ENCODE data around the gene SUMO4. TPM values are rescaled to one million over a fixed set of nuclear protein-coding genes. Genes with fewer than 3 reads are reported as not detected.

SUMO4 gene
- total and polyA plus RNA-seq, 8 donors, result 1.2 to 7.7 (median 4.0) TPM; not detected in 4

DNA sequence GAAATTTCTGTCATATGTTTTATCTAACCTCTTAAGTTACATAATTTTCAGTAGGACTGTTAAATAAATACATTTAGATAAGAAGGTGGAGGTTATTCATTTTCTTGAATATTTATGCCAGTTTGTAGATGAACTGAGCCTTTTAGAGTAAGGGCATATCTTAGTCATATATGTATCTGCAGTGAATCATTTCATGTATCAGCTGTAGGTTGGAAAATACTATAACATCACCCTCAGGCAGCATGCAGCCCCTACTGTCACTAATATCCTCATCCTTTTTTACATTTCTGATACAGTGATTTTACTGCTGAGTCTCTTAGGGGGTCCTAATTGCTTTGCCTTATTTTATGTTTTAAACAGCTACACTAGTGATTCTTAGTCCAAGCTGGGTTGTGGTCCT, 19.5 kb upstream of the SUMO4 start:
- H3K4me1 ChIP-seq, result peaks cover 0 to 11% (median 1%) of the 10 kb centered on the region in 4 donors
- no peak overlapping the region for H3K4me3 ChIP-seq
- no peaks in the 10 kb centered on the region for H3K9me3 ChIP-seq
- TF ChIP-seq EP300 (IDR thresholded peaks at IDR 0.05) (no peak), POLR2AphosphoS5 (IDR thresholded peaks at IDR 0.05) (no peak), POLR2A (IDR thresholded peaks at IDR 0.05) (no peak)
- TF ChIP-seq, protein P1, sequence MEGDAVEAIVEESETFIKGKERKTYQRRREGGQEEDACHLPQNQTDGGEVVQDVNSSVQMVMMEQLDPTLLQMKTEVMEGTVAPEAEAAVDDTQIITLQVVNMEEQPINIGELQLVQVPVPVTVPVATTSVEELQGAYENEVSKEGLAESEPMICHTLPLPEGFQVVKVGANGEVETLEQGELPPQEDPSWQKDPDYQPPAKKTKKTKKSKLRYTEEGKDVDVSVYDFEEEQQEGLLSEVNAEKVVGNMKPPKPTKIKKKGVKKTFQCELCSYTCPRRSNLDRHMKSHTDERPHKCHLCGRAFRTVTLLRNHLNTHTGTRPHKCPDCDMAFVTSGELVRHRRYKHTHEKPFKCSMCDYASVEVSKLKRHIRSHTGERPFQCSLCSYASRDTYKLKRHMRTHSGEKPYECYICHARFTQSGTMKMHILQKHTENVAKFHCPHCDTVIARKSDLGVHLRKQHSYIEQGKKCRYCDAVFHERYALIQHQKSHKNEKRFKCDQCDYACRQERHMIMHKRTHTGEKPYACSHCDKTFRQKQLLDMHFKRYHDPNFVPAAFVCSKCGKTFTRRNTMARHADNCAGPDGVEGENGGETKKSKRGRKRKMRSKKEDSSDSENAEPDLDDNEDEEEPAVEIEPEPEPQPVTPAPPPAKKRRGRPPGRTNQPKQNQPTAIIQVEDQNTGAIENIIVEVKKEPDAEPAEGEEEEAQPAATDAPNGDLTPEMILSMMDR (IDR thresholded peaks at IDR 0.05), result no peak
- no peak overlapping the region for H3K27ac ChIP-seq
- H3K27me3 ChIP-seq, result no peaks in the 10 kb centered on the region
- no peak for DNase-seq
- peaks cover 23 to 59% (median 48%) of the 10 kb centered on the region in 4 donors for H3K36me3 ChIP-seq
- intact Hi-C loops (cut with DNase I; ENCODE audit: low total_unique reads), result no loop called here

DNA sequence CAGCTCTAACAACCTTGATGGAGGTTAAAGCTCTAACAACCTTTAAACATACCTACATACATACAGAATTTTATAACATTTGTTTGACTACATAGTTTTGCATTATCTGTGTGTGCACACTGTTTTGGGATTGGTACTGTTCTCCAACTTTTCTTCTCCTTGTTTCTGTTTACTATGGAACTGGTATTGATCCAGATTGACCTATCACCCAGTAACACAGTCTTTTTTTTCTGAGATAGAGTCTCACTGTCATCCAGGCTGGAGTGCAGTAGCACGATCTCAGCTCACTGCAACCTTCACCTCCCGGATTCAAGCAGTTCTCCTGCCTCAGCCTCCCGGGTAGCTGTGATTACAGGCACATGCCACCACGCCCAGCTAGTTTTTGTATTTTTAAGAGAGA, 16.7 kb upstream of the SUMO4 start:
- Histone ChIP-seq H3K9me3 (no peaks in the 10 kb centered on the region), H3K27ac (no peak overlapping the region), H3K36me3 (peaks cover 18 to 52% (median 40%) of the 10 kb centered on the region in 4 donors), H3K4me1 (peaks cover 0 to 13% (median 3%) of the 10 kb centered on the region in 4 donors), H3K4me3 (no peak overlapping the region), H3K27me3 (no peaks in the 10 kb centered on the region)
- peak in 1 of 2 donors; percentile 12 for DNase-seq
- intact Hi-C loops (cut with DNase I; ENCODE audit: low total_unique reads), result no loop called here
- TF ChIP-seq POLR2AphosphoS5 (IDR thresholded peaks at IDR 0.05), result no peak
- TF ChIP-seq POLR2A (IDR thresholded peaks at IDR 0.05), result no peak
- TF ChIP-seq EP300 (IDR thresholded peaks at IDR 0.05), result no peak
- TF ChIP-seq, protein P1 (IDR thresholded peaks at IDR 0.05), result no peak
- 78 to 94% (median 88%) methylated on average over 4 of the region's 4 CpGs for WGBS, 5 donors

DNA sequence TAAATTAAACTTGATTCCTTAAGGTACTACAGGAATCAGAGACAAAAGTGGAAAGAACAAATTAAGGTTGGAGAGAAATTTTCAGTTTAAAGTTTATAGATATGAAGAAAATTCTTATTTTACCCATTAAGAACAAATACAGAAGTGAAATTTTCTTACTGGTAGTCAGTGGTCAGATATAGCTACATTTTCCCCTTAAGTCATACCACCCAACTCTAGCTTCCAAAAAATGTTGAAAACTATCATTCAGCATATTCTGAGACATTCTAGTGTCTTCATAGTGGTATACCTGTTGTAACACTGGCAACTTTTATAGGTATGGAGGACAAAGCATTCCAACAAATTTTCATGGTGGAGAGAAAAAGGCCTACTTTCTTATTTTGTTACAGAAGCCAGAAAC, 15.6 kb upstream of the SUMO4 start:
- no peak overlapping the region for H3K27ac ChIP-seq
- intact Hi-C loops (cut with DNase I; ENCODE audit: low total_unique reads), result no loop called here
- peaks cover 10 to 42% (median 29%) of the 10 kb centered on the region in 4 donors for H3K36me3 ChIP-seq
- H3K27me3 ChIP-seq, result no peaks in the 10 kb centered on the region
- peaks cover 0 to 13% (median 4%) of the 10 kb centered on the region in 4 donors for H3K4me1 ChIP-seq
- TF ChIP-seq EP300 (IDR thresholded peaks at IDR 0.05) (no peak), POLR2A (IDR thresholded peaks at IDR 0.05) (no peak), POLR2AphosphoS5 (IDR thresholded peaks at IDR 0.05) (no peak)
- TF ChIP-seq, protein P1 (IDR thresholded peaks at IDR 0.05), result no peak
- DNase-seq, result no peak
- H3K4me3 ChIP-seq, result no peak overlapping the region
- H3K9me3 ChIP-seq, result no peaks in the 10 kb centered on the region

DNA sequence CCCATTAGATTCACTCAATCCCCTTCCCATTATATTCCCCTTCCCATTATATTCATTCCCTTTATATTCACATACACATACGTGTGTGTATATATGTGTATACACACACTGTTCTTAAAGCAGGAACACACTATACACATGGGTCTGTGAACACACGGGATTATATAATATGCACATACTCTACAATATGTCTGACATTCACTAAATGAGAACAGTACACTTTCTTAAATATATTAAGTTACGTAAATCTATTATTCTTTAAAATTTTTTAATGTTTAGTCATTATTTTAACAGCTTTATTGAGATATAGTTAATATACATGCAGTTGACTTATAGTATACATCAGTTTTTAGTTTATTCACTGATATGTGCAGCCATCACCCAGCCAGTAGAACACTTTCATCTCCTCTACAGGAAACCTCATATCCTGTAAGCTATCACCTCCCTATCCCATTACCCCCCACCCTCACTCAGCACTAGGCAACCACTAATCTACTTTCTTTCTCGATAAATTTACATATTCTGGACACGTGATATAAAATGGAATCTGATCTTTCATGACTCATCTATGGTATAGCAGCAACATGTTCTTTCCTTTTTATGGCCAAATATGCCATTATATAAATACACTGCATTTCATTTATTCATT, 13.9 kb upstream of the SUMO4 start:
- no peak overlapping the region for H3K27ac ChIP-seq
- H3K4me3 ChIP-seq, result no peak overlapping the region
- no peak for DNase-seq
- WGBS, 5 donors, result 93 to 98% (median 96%) methylated on average over 5 of the region's 5 CpGs
- TF ChIP-seq, protein P1 (IDR thresholded peaks at IDR 0.05), result no peak
- TF ChIP-seq EP300 (IDR thresholded peaks at IDR 0.05), result no peak
- TF ChIP-seq POLR2AphosphoS5 (IDR thresholded peaks at IDR 0.05), result no peak
- TF ChIP-seq POLR2A (IDR thresholded peaks at IDR 0.05), result no peak
- no peaks in the 10 kb centered on the region for H3K27me3 ChIP-seq
- H3K36me3 ChIP-seq, result peaks cover 5 to 33% (median 16%) of the 10 kb centered on the region in 4 donors
- peaks cover 0 to 13% (median 4%) of the 10 kb centered on the region in 4 donors for H3K4me1 ChIP-seq
- no peaks in the 10 kb centered on the region for H3K9me3 ChIP-seq
- intact Hi-C loops (cut with DNase I; ENCODE audit: low total_unique reads), result no loop called here

All from stomach (tissue), 9 donors.